Measurements from ENCODE around the gene MYBPHL.

MYBPHL gene

DNA sequence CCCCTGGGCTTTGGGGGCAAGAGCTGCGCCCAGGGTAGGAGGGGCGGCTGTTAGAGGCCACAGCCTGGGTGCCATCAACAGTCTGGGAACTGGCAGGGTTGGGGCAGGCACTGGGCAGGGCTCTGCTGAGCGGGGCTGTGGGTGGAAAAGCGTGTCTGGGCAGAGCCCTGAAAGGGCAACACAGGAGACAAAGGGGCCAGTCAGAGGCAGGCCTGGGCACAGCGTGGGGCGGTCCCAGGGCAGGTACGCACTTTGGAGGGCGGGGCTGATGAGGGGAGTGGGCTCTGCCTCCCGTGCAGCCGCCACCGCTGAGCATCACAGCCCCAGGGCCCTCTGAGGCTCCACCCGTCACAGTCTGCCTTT, 43.6 kb downstream of the MYBPHL start:
- no peak for DNase-seq

DNA sequence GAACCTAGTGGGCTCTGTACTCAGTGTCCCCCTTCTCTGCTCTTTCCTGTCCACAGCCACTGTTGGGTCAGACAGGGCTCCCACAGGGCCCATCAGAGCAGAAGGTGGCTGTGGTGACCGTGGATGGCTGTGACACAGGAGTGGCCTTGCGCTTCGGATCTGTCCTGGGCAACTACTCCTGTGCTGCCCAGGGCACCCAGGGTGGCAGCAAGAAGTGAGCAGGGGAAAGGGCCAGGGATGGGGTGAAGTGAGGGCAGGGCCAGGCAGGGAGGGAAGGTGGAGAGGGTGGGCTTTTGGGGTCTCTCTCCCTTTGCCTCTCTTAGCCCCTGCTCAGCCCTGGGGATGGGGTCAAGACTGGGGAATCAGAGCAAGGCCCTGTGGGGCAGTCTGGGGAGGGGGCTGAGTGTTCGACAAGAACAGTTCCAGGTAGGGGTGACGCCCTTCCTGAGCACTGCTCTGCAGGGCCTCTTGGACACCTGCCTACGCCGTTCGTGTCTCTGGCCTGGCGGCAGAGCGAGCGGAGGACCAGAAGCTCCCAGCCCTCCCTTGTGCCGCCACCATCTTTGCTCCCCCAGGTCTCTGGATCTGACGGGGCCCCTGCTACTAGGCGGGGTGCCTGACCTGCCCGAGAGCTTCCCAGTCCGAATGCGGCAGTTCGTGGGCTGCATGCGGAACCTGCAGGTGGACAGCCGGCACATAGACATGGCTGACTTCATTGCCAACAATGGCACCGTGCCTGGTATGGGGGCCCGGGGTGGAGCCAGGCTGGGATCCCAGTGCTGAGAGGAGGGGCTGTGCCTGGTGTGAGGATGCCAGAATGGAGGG, 44.4 kb downstream of the MYBPHL start:
- DNase-seq: no peak

DNA sequence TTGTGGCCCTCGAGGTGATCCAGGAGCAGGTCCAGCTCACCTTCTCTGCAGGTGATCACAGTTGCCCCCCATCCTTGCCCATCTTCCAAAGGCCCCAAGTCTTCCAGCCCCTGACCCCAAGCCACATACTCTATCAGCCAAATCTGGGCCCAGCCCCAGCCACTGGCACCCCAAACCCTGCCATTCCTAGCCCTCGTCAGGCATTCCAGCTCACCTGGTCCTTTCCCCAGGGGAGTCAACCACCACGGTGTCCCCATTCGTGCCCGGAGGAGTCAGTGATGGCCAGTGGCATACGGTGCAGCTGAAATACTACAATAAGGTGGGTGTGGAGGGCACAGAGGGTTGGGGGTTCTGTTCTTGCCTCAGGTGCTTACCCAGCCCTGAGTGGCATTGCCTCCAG, 45.2 kb downstream of the MYBPHL start:
- no peak for DNase-seq

DNA sequence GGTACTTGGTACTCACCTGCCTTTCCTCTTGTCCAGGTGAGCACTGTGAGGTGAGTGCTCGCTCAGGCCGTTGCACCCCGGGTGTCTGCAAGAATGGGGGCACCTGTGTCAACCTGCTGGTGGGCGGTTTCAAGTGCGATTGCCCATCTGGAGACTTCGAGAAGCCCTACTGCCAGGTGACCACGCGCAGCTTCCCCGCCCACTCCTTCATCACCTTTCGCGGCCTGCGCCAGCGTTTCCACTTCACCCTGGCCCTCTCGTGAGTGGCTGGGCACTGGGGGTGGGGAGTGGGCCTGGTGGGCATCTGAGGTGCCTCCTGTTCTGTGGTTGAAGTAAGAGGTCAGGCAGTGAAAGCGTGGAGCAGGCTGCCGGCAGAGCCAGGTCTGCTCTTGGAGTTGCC, 45.8 kb downstream of the MYBPHL start:
- DNase-seq: no peak

DNA sequence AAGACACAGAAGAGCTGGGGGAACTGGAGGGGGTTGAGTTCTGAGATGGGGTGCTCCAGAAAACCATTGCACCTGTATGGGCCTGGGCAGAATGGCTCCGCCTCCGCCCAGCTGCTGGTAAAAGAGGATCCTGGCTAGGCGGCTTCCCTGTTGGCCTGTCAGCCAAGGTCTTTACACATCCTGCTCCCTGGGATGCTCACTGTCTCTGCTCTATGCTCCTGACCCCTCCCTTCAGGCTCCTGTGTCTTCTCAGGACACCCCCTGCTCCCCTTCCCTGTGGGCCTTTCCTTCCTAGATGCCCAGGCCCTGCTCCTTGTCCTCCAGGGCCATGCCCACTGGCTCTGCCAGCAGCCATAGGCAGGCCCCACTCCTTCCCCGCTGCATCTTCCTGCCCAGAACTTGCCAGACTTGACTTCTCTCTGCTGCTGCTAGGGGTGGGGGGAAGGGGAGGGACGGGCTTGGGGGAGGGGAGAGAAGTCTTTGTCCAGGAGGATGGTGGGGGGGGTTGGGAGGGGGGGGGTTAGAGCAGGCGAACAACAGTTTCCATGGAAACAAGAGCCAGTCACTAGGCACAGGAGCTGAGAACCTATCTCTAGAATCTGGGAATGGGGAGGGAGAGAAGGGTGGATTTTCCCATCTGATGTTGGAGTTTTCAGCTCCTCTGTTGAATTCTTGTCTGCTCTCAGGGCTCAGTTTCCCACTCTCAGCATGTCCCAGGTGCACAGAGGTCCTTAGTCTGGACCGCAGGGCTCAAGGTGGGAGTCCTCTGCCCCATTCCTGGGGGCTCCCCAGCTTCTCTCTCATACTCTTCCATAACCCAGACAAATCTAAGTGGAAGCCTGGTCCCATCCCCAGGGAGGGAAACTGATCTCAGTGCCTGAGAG, 46.9 kb downstream of the MYBPHL start:
- DNase-seq: no peak

- DNase-seq: no peak
Measured at GRCh38 chr1:109258481-109259466, 48.0 kb downstream of the MYBPHL start.

DNA sequence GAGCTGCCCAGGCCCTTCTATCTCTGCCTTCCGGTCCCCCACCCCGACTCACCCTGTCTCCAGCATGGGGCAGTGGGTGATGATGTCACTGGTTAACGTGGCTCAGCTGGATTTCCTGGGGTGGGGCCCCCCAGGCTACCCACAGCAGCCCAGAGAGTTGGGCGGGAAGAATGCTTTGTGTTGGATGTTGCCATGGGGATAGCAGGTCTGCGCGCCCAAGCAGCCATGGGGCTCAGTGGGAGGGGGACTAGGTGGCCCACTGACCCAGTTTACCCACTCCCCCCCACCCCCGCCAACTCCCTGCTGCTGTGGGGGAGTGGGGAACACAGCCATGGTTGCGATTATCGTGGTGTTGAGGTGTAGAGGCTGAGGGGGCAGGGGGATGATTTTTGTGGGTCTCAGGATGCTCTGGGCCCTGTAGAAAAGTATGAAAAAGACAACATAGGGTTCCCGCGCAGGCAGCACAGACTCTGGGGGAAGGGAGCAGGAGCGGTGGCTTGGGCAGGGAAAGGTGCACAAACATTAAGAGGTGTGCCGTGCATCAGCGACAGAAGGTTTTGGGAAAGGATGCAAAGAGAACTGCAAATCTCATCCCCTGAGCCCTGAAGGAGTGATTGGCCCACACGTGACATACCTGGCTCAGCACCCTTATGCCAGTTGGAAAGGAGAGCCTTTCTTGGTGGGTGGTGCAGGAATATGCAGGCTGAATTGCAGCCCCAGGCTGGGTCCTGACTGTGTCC, 49.0 kb downstream of the MYBPHL start:
- no peak for DNase-seq

DNA sequence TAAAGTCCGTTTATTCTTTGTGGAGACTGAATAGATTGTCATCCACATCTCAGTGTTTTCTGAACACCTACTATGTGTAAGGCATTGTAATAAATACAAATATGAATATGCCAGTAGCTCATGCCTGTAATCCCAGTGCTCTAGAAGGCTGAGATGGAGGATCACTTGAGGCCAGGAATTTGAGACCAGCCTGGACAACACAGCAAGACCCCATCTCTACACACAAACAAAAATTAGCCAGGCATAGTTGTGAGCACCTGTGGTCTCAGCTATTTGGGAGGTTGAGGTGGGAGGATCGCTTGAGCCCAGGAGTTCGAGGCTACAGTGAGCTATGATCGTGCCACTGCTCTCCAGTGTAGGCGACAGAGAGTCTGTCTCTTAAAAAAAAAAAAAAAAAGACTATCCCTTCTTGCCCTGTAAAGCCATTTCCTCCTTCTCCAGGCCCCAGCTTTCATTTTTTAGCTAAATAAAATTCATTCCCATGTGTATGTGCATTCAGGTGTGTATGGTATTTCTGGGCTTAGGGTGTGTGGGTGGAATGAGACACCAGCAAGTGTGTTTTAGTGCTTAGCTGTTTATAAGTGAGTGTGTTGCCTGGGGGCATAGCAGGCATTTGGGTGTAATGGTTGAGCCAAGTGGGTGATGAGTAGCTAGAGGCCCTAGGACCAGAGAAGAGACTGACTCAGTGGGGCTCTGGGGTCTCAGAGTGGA, 49.7 kb downstream of the MYBPHL start:
- no peak for DNase-seq

DNA sequence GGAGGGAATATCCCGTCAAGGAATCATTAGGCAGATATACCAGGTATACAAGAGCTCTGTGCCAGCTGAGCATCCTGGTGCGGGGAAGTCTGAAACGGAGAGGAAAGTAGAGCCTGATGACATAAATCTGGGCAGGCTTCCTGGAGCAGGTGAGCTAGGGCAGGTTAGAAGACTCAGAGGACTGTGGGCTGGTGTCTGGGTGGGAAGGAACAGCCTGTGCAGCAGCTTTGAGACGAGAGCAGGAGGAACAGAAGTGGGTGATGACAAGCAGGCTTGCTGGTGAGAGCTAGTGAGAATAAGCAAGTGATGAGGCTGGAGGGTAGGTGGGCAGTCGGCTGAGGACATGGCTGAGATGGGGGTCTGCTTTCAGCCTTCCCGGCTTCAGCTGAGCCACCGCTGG, 50.7 kb downstream of the MYBPHL start:
- no peak for DNase-seq

DNA sequence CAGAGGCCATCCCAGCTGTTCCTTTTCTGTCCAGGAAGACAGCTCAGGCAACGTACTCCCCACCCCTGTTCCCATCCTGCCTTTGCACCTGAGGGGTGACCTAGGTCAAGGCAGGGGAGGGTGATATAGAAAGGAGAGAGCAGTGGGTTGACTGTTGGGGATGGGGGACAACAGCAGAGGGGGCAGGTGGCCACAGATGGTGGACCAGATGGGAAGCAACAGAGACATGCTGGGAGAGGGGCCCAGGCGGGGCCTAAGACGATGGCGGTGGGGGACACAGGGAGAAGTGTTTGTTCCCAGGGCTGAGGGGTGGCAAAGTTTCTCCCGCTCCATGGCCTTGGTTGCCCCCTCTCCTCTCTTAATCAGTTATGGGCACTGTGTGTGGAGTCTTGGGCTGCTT, 51.1 kb downstream of the MYBPHL start:
- DNase-seq: no peak

GRCh38 chr1:109255097-109255651, 51.6 kb downstream of the MYBPHL start:
- DNase-seq: no peak

DNA sequence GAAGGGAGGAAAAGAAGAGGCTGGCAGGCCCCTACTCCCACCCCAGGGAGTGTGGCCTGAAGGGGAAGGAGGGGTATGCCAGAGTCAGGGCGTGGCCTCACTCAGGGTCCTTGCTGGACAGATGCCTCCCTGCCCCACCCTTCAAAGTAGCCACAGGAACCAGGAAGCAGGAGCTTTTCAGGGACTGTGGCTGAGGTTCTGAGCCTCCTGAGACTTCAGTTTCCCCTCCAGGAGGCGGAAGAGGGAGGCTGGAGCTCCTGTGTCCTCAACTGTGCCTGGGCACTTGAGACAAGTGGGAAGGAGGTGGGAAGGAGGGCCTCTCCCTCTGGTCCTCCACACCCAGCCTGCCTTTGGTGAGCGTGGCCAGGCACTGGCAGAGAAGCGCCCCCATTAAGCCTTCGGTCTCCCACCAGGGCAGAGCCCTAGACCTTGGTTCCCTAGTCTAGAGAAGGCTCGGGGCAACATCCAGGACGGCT, 52.2 kb downstream of the MYBPHL start:
- DNase-seq: no peak

- DNase-seq: no peak
Measured at GRCh38 chr1:109253803-109254620, 52.8 kb downstream of the MYBPHL start.

GRCh38 chr1:109252893-109253802, 53.7 kb downstream of the MYBPHL start:
- DNase-seq: no peak

DNA sequence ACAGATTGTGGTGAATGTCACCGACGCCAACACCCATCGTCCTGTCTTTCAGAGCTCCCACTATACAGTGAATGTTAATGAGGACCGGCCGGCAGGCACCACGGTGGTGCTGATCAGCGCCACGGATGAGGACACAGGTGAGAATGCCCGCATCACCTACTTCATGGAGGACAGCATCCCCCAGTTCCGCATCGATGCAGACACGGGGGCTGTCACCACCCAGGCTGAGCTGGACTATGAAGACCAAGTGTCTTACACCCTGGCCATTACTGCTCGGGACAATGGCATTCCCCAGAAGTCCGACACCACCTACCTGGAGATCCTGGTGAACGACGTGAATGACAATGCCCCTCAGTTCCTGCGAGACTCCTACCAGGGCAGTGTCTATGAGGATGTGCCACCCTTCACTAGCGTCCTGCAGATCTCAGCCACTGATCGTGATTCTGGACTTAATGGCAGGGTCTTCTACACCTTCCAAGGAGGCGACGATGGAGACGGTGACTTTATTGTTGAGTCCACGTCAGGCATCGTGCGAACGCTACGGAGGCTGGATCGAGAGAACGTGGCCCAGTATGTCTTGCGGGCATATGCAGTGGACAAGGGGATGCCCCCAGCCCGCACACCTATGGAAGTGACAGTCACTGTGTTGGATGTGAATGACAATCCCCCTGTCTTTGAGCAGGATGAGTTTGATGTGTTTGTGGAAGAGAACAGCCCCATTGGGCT, 54.5 kb downstream of the MYBPHL start:
- DNase-seq: no peak

DNA sequence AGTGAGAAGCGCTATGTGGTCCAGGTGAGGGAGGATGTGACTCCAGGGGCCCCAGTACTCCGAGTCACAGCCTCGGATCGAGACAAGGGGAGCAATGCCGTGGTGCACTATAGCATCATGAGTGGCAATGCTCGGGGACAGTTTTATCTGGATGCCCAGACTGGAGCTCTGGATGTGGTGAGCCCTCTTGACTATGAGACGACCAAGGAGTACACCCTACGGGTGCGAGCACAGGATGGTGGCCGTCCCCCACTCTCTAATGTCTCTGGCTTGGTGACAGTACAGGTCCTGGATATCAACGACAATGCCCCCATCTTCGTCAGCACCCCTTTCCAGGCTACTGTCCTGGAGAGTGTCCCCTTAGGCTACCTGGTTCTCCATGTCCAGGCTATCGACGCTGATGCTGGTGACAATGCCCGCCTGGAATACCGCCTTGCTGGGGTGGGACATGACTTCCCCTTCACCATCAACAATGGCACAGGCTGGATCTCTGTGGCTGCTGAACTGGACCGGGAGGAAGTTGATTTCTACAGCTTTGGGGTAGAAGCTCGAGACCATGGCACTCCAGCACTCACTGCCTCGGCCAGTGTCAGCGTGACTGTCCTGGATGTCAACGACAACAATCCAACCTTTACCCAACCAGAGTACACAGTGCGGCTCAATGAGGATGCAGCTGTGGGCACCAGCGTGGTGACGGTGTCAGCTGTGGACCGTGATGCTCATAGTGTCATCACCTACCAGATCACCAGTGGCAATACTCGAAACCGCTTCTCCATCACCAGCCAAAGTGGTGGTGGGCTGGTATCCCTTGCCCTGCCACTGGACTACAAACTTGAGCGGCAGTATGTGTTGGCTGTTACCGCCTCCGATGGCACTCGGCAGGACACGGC, 55.3 kb downstream of the MYBPHL start:
- DNase-seq: no peak

Measured in activated CD8-positive, alpha-beta memory T cell treated with anti-CD3 and anti-CD28 coated beads, Interleukin-2, amount 50 U/mL, for 48 hours (primary cell).